Trophoblast cell (in vitro differentiated cells and primary cell): Measurements from ENCODE around the gene TOMM5.

Experiments used
- DNase-seq, 2 donors: peaks; one replicate each; pipeline ENCODE4 v3.0.0-alpha.2; 2016
- H2AFZ ChIP-seq: 2 replicates; pipeline ENCODE4 v1.6.1; 2013; ENCODE audit warnings: low read length, moderate library complexity, mild to moderate bottlenecking; ENCODE audit not compliant: insufficient read depth, poor library complexity
- H2AK5ac ChIP-seq: 2 replicates; pipeline ENCODE4 v1.6.1; 2013; ENCODE audit warnings: mild to moderate bottlenecking, low read length
- H2BK120ac ChIP-seq: 2 replicates; pipeline ENCODE4 v1.6.1; 2013; ENCODE audit warnings: low read length, mild to moderate bottlenecking, moderate library complexity; ENCODE audit not compliant: insufficient read depth, poor library complexity
- H2BK12ac ChIP-seq: 2 replicates; pipeline ENCODE4 v1.6.1; 2013; ENCODE audit warnings: mild to moderate bottlenecking, low read length, moderate library complexity
- H2BK5ac ChIP-seq: 2 replicates; pipeline ENCODE4 v1.6.1; 2013; ENCODE audit warnings: low read length, low read depth, moderate library complexity, mild to moderate bottlenecking; ENCODE audit not compliant: poor library complexity
- H3K14ac ChIP-seq: 2 replicates; pipeline ENCODE4 v1.6.1; 2013; ENCODE audit warnings: mild to moderate bottlenecking, low read length
- H3K18ac ChIP-seq: 2 replicates; pipeline ENCODE4 v1.6.1; 2013; ENCODE audit warnings: mild to moderate bottlenecking, low read length
- H3K23ac ChIP-seq: 2 replicates; pipeline ENCODE4 v1.6.1; 2013; ENCODE audit warnings: low read length
- H3K27ac ChIP-seq: 2 replicates; pipeline ENCODE4 v1.5.1; 2013; ENCODE audit warnings: low read depth, mild to moderate bottlenecking, inconsistent platforms, low read length, moderate library complexity
- H3K27me3 ChIP-seq: 2 replicates; pipeline ENCODE4 v1.6.1; 2013; ENCODE audit warnings: inconsistent platforms, mild to moderate bottlenecking, low read length, moderate library complexity; ENCODE audit not compliant: insufficient read depth
- H3K36me3 ChIP-seq, 2 experiments: 1 replicate in 1 of 2; 2 replicates in 1 of 2; pipeline ENCODE4 v1.6.1; 2013; ENCODE audit warnings: low read length in 2 of 2, mild to moderate bottlenecking in 2 of 2, moderate library complexity in 1 of 2; ENCODE audit not compliant: insufficient read depth in 2 of 2, control insufficient read depth in 1 of 2
- H3K4ac ChIP-seq: 2 replicates; pipeline ENCODE4 v1.6.1; 2013; ENCODE audit warnings: low read depth, mild to moderate bottlenecking, low read length, moderate library complexity
- H3K4me1 ChIP-seq, 2 experiments: 1 replicate in 1 of 2; 2 replicates in 1 of 2; pipeline ENCODE4 v1.6.1; 2013; ENCODE audit warnings: low read length in 2 of 2, mild to moderate bottlenecking in 2 of 2, moderate library complexity in 1 of 2; ENCODE audit not compliant: insufficient read depth in 2 of 2, control insufficient read depth in 1 of 2
- H3K4me2 ChIP-seq: 2 replicates; pipeline ENCODE4 v1.6.1; 2013; ENCODE audit warnings: inconsistent platforms, mild to moderate bottlenecking, low read length, moderate library complexity
- H3K4me3 ChIP-seq: 2 replicates; pipeline ENCODE4 v1.5.1; 2013; ENCODE audit warnings: mild to moderate bottlenecking, low read depth, low read length, inconsistent platforms
- H3K79me1 ChIP-seq: one replicate; pipeline ENCODE4 v1.6.1; 2013; ENCODE audit warnings: low read length
- H3K79me2 ChIP-seq: 2 replicates; pipeline ENCODE4 v1.6.1; 2013; ENCODE audit warnings: low read length, mild to moderate bottlenecking; ENCODE audit not compliant: control insufficient read depth, insufficient read depth, poor library complexity
- H3K9ac ChIP-seq: 2 replicates; pipeline ENCODE4 v1.6.1; 2013; ENCODE audit warnings: mild to moderate bottlenecking, low read length
- H3K9me3 ChIP-seq: 2 replicates; pipeline ENCODE4 v1.6.1; 2013; ENCODE audit warnings: low read depth, mild to moderate bottlenecking, control low read depth, inconsistent platforms, low read length; ENCODE audit not compliant: insufficient read depth
- H4K12ac ChIP-seq: 2 replicates; pipeline ENCODE4 v1.6.1; 2013; ENCODE audit warnings: low read depth, mild to moderate bottlenecking, low read length, moderate library complexity
- H4K8ac ChIP-seq: 2 replicates; pipeline ENCODE4 v1.6.1; 2013; ENCODE audit warnings: low read depth, mild to moderate bottlenecking, low read length, moderate library complexity
- H4K91ac ChIP-seq: one replicate; pipeline ENCODE4 v1.6.1; 2013; ENCODE audit warnings: low read depth, mild to moderate bottlenecking, low read length, moderate library complexity
- WGBS: extraction: QIAGEN DNeasy Blood & Tissue Kit; methylation state at CpG from one replicate; pipeline ENCODE4 v1.1.7; 2013; ENCODE audit warnings: missing lambda C conversion rate; ENCODE audit not compliant: insufficient read length, insufficient coverage; ENCODE audit errors: extremely low coverage; 5-methylcytosine and 5-hydroxymethylcytosine counted together

Gene TOMM5

DNA sequence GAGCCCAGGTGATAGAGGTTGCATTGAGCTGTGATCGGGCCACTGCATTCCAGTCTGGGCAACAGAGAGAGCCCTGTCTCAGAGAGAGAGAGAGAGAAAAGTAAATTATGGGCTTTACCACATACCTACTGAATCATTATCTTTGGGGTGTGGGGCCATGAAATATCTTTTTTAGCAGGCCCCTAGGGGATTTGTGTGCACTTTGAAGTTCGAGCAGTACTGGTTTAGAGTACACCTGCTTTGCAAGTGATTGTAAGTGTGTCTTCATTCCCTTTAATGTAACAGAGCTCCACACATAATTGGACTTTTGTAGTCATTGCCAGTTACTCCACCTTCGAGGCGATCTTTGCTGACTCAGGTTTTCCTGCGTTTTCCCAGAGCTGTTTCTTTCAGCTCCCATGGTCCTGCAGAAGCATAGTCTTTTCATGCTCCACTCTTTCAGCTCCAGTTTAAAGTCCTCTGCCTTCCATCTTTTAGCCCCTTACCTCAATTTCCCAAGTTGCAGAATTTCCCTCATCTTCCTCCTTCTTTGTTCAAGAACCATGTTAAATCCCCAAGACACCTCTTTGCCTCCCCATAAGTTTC lies 34.4 kb upstream of the TOMM5 start:
- no peak overlapping the region for H2BK5ac ChIP-seq
- no peaks in the 10 kb centered on the region for H3K79me1 ChIP-seq
- no peak overlapping the region for H4K8ac ChIP-seq
- H2AFZ ChIP-seq: no peak overlapping the region
- no peak overlapping the region for H3K4me3 ChIP-seq
- no peaks in the 10 kb centered on the region for H3K79me2 ChIP-seq
- no peak overlapping the region for H3K4ac ChIP-seq
- no peaks in the 10 kb centered on the region for H3K27me3 ChIP-seq
- H3K23ac ChIP-seq: no peak overlapping the region
- H3K4me2 ChIP-seq: no peak overlapping the region
- no peak overlapping the region for H3K18ac ChIP-seq
- H3K4me1 ChIP-seq: no peaks in the 10 kb centered on the region
- no peaks in the 10 kb centered on the region for H3K9me3 ChIP-seq
- H2BK12ac ChIP-seq: no peak overlapping the region
- no peak overlapping the region for H3K14ac ChIP-seq
- no peak overlapping the region for H2AK5ac ChIP-seq
- no peak overlapping the region for H3K27ac ChIP-seq
- WGBS: no CpG with 5 or more reads among the region's 5 CpGs
- H4K12ac ChIP-seq: no peak overlapping the region
- no peaks in the 10 kb centered on the region for H3K36me3 ChIP-seq
- no peak overlapping the region for H2BK120ac ChIP-seq
- H3K9ac ChIP-seq: no peak overlapping the region
- DNase-seq: no peak
- no peak overlapping the region for H4K91ac ChIP-seq

DNA sequence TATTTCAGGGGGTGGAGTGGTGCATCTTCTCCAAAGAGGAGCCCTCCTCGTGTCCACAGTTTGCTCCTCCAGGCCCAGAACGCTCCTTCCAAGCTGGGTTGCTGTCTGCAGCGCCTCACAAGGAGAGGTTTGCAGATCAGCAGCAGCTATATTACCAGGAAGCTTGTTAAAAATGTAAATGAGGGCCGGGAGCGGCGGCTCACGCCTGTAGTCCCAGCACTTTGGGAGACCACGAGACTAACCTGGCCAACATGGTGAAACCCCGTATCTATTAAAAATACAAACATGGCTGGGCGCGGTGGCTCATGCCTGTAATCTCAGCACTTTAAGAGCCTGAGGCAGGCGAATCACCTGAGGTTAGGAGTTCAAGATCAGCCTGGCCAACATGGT lies 33.4 kb upstream of the TOMM5 start:
- no CpG with 5 or more reads among the region's 12 CpGs for WGBS
- no peak overlapping the region for H2AFZ ChIP-seq
- no peaks in the 10 kb centered on the region for H3K4me1 ChIP-seq
- no peaks in the 10 kb centered on the region for H3K79me1 ChIP-seq
- no peaks in the 10 kb centered on the region for H3K9me3 ChIP-seq
- H3K23ac ChIP-seq: no peak overlapping the region
- no peak overlapping the region for H2BK12ac ChIP-seq
- no peak for DNase-seq
- H3K4me3 ChIP-seq: no peak overlapping the region
- no peak overlapping the region for H3K4ac ChIP-seq
- no peaks in the 10 kb centered on the region for H3K27me3 ChIP-seq
- no peak overlapping the region for H4K8ac ChIP-seq
- H3K18ac ChIP-seq: no peak overlapping the region
- no peak overlapping the region for H2BK120ac ChIP-seq
- no peak overlapping the region for H4K91ac ChIP-seq
- no peak overlapping the region for H3K14ac ChIP-seq
- H2AK5ac ChIP-seq: no peak overlapping the region
- no peak overlapping the region for H3K27ac ChIP-seq
- H3K9ac ChIP-seq: no peak overlapping the region
- no peaks in the 10 kb centered on the region for H3K36me3 ChIP-seq
- no peaks in the 10 kb centered on the region for H3K79me2 ChIP-seq
- H4K12ac ChIP-seq: no peak overlapping the region
- H2BK5ac ChIP-seq: no peak overlapping the region
- no peak overlapping the region for H3K4me2 ChIP-seq

DNA sequence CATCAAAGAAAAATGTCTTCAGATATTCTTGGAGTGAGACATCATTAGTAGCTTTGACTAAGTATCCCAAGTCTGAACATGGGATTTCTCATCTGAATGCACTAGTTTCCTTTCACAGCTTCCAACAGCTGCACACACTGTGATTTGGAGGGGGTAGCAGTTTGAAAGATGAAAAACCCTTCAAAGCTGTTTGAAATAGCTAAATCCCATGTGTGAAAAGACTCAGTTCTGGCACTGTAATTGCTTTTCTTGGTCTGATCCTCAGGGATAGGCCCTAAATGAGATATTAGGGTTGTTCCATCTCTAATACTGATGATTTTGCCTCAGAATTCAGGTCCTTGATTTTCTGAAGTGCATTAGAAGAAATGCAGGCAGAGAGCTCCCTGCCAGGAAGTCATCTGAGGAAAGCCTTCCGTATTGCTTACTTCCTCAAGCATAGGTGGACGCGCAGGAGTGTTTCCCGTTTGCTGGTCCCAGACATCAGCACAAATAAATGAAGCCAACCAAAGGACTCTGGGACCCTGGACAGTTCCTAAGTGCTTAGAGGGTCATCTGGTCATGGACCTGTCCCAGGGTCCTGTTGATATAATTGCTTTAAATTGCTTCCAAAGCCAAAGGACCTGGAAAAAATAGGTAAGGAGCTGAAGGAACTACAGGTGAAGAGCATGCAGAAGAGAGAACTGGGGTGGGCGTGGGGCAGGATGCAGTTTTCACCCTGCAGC lies 32.8 kb upstream of the TOMM5 start:
- no peak overlapping the region for H3K4ac ChIP-seq
- H4K91ac ChIP-seq: no peak overlapping the region
- no CpG with 5 or more reads among the region's 5 CpGs for WGBS
- no peak overlapping the region for H2BK120ac ChIP-seq
- no peak overlapping the region for H2AK5ac ChIP-seq
- H2AFZ ChIP-seq: no peak overlapping the region
- no peak overlapping the region for H2BK12ac ChIP-seq
- no peak overlapping the region for H3K23ac ChIP-seq
- DNase-seq: no peak
- H3K79me2 ChIP-seq: no peaks in the 10 kb centered on the region
- no peak overlapping the region for H3K4me3 ChIP-seq
- H3K79me1 ChIP-seq: no peaks in the 10 kb centered on the region
- H4K8ac ChIP-seq: no peak overlapping the region
- H3K4me2 ChIP-seq: no peak overlapping the region
- no peak overlapping the region for H4K12ac ChIP-seq
- H2BK5ac ChIP-seq: no peak overlapping the region
- no peaks in the 10 kb centered on the region for H3K36me3 ChIP-seq
- H3K18ac ChIP-seq: no peak overlapping the region
- no peak overlapping the region for H3K27ac ChIP-seq
- no peaks in the 10 kb centered on the region for H3K27me3 ChIP-seq
- no peaks in the 10 kb centered on the region for H3K9me3 ChIP-seq
- H3K14ac ChIP-seq: no peak overlapping the region
- no peaks in the 10 kb centered on the region for H3K4me1 ChIP-seq
- H3K9ac ChIP-seq: no peak overlapping the region

DNA sequence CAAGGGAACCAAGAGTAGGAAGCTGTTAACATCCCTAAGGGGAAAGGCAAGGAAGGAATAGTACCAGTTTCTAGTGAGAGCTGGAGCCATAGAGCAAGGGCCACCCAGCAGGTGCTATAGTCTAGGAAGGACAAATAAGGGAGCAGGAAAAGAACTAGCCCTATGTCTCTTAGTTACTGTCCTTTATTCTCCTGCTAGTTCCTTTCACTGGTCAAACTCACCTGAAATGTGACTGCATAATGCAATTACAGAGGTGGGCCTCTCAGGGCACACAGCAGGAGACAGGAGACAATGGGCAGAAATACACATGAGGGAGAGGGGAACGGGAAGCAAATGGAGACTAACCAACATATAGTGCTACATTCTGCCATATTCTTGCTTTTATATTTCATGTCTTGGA lies 31.7 kb upstream of the TOMM5 start:
- H3K9me3 ChIP-seq: no peaks in the 10 kb centered on the region

More for the DNA sequence above, 31.7 kb upstream of the TOMM5 start:
- no peak overlapping the region for H2AK5ac ChIP-seq
- H2BK120ac ChIP-seq: no peak overlapping the region
- no peak overlapping the region for H2BK5ac ChIP-seq
- no peak overlapping the region for H3K4me3 ChIP-seq
- H4K8ac ChIP-seq: no peak overlapping the region
- no peaks in the 10 kb centered on the region for H3K27me3 ChIP-seq
- H3K79me2 ChIP-seq: no peaks in the 10 kb centered on the region
- no peak overlapping the region for H3K14ac ChIP-seq
- no peak overlapping the region for H3K23ac ChIP-seq
- no peak overlapping the region for H4K91ac ChIP-seq
- no peak for DNase-seq
- no peak overlapping the region for H4K12ac ChIP-seq
- no peak overlapping the region for H3K4me2 ChIP-seq
- H3K18ac ChIP-seq: no peak overlapping the region
- H3K79me1 ChIP-seq: no peaks in the 10 kb centered on the region
- H2BK12ac ChIP-seq: no peak overlapping the region
- H3K36me3 ChIP-seq: no peaks in the 10 kb centered on the region
- no peak overlapping the region for H3K9ac ChIP-seq
- H3K4ac ChIP-seq: no peak overlapping the region
- WGBS: no CpG with 5 or more reads among the region's 1 CpG
- no peak overlapping the region for H3K27ac ChIP-seq
- H3K4me1 ChIP-seq: no peaks in the 10 kb centered on the region
- H2AFZ ChIP-seq: no peak overlapping the region
